OCI-LY7 (cell line): ENCODE data around the gene TAF9B. TPM values are rescaled to one million over a fixed set of nuclear protein-coding genes. Genes with fewer than 3 reads are reported as not detected.

Experiments used
- BruUV-seq: library from RNA; stranded (reverse); fragments of 400-500 nt; replicated peaks from 2 replicates; lab custom pipeline; 2021; lab: Mats Ljungman, UMichigan
- CTCF ChIA-PET: fragments of 300-600 bp; sonication (Branson Sonifier 250); formaldehyde crosslinking; loops from one replicate; lab custom pipeline; 2022; ENCODE audit warnings: antibody characterized with exemption; ENCODE audit not compliant: unreplicated experiment; lab: Charles Lee
- POLR2A ChIA-PET: fragments of 300-600 bp; sonication (Branson Sonifier 250); formaldehyde crosslinking; loops from one replicate; lab custom pipeline; 2022; ENCODE audit warnings: antibody characterized with exemption; lab: Charles Lee
- DNase-seq: peaks from one replicate; pipeline ENCODE4 v3.0.0-alpha.2; 2015; ENCODE audit warnings: low spot score
- H2AFZ ChIP-seq: fragments of 200-600 bp; sonication (generic), shearing (Covaris generic); 2 replicates; pipeline ENCODE4 v1.6.1; 2014; ENCODE audit warnings: mild to moderate bottlenecking, antibody characterized with exemption, low read length, moderate library complexity
- H3K27ac ChIP-seq: fragments of 200-600 bp; sonication (generic); 2 replicates; pipeline ENCODE4 v1.5.1; 2014; ENCODE audit warnings: mixed run types, low read depth, mild to moderate bottlenecking, moderate library complexity, low read length, inconsistent platforms; ENCODE audit not compliant: poor library complexity, severe bottlenecking
- H3K36me3 ChIP-seq: fragments of 200-600 bp; sonication (generic); 2 replicates; pipeline ENCODE4 v1.6.1; 2014; ENCODE audit warnings: mild to moderate bottlenecking, antibody characterized with exemption, low read length, moderate library complexity, mixed read lengths; ENCODE audit not compliant: insufficient read depth
- H3K4me1 ChIP-seq: fragments of 200-600 bp; sonication (generic); 2 replicates; pipeline ENCODE4 v1.5.1; 2014; ENCODE audit warnings: mild to moderate bottlenecking, low read length; ENCODE audit not compliant: insufficient read depth, poor library complexity, severe bottlenecking
- H3K4me2 ChIP-seq: fragments of 200-600 bp; sonication (generic); 2 replicates; pipeline ENCODE4 v1.6.1; 2014; ENCODE audit warnings: mild to moderate bottlenecking, low read length
- H3K4me3 ChIP-seq: fragments of 200-600 bp; sonication (generic); 2 replicates; pipeline ENCODE4 v1.5.1; 2014; ENCODE audit warnings: mild to moderate bottlenecking, low read depth, low read length; ENCODE audit not compliant: poor library complexity, severe bottlenecking
- H3K79me2 ChIP-seq: fragments of 200-600 bp; sonication (generic); 2 replicates; pipeline ENCODE4 v1.6.1; 2016; ENCODE audit warnings: low read depth, mild to moderate bottlenecking, low read length, moderate library complexity, mixed read lengths; ENCODE audit not compliant: insufficient read depth
- H3K9me2 ChIP-seq: fragments of 200-600 bp; sonication (generic); 2 replicates; pipeline ENCODE4 v1.6.1; 2016; ENCODE audit warnings: mild to moderate bottlenecking, low read length, mixed read lengths; ENCODE audit not compliant: insufficient read depth
- H3K9me3 ChIP-seq: fragments of 200-600 bp; sonication (generic); 2 replicates; pipeline ENCODE4 v1.6.1; 2014; ENCODE audit warnings: mild to moderate bottlenecking, mixed run types, low read length, mixed read lengths
- H4K20me1 ChIP-seq: fragments of 200-600 bp; sonication (generic); 2 replicates; pipeline ENCODE4 v1.6.1; 2014; ENCODE audit warnings: mild to moderate bottlenecking, antibody characterized with exemption, low read length, moderate library complexity, mixed read lengths; ENCODE audit not compliant: insufficient read depth
- EZH2phosphoT487 ChIP-seq: fragments of 200-600 bp; sonication (generic); IDR thresholded peaks from 2 replicates; pipeline ENCODE4 v1.6.1; 2018; ENCODE audit warnings: low read depth, borderline replicate concordance, mild to moderate bottlenecking, mixed run types, antibody characterized with exemption, low read length, moderate library complexity, mixed read lengths
- intact Hi-C: fragments of 100-400 bp; cut with micrococcal nuclease; formaldehyde crosslinking; loops from one replicate; pipeline ENCODE4 v1.10.0; 2022; ENCODE audit not compliant: unreplicated experiment
- total RNA-seq, 2 experiments: library from RNA; depleted of rRNA in 1 of 2; stranded (reverse); fragments of >200 nt in 1 of 2; shearing (Covaris generic) in 1 of 2; gene quantifications; 2 replicates each; pipeline ENCODE4 v1.2.3, GENCODE V29; 2014 to 2022
- TF ChIP-seq, protein P1 (sequence below): fragments of 200-600 bp; sonication (generic); conservative IDR thresholded peaks from 2 replicates; pipeline ENCODE4 v1.5.1; 2014; ENCODE audit warnings: mild to moderate bottlenecking, antibody characterized with exemption, low read length, moderate library complexity, mixed read lengths

The TAF9B gene
- total RNA-seq, 2 experiments from 2014 or later: 0.93 to 2.4 TPM

DNA sequence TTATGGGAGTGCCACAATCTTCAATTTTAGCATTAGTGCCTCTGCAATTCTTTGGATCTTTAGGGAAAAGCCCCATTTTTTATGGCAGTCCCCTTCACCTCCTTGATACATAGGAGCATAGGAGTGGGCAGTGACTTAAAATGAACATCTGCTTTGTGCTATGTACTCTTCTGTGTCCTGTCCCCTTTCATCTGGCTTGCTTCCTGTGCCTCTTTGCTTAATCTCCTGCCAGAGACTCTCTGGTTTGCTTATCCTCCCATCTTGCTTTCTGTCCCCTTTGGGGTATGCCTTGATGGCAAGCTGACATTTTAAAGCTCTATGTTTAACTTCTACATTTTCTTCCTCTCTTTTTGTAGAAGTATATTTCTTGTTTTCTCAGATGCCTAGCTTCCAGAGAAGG is 23.1 kb downstream of the TAF9B start:
- POLR2A ChIA-PET: no interaction called here
- H2AFZ ChIP-seq: no peak overlapping the region
- H3K36me3 ChIP-seq: peaks cover 100% of the 10 kb centered on the region
- H3K9me3 ChIP-seq: no peaks in the 10 kb centered on the region
- no peak for DNase-seq
- no peaks in the 10 kb centered on the region for H3K4me1 ChIP-seq
- peaks cover 28% of the 10 kb centered on the region; the same call in 1 of the 2 replicates for H3K79me2 ChIP-seq
- no peaks in the 10 kb centered on the region for H3K9me2 ChIP-seq
- no TSS peak for BruUV-seq
- H4K20me1 ChIP-seq: peaks cover 6% of the 10 kb centered on the region; the same call in 1 of the 2 replicates
- H3K4me2 ChIP-seq: no peak overlapping the region
- TF ChIP-seq, protein P1, sequence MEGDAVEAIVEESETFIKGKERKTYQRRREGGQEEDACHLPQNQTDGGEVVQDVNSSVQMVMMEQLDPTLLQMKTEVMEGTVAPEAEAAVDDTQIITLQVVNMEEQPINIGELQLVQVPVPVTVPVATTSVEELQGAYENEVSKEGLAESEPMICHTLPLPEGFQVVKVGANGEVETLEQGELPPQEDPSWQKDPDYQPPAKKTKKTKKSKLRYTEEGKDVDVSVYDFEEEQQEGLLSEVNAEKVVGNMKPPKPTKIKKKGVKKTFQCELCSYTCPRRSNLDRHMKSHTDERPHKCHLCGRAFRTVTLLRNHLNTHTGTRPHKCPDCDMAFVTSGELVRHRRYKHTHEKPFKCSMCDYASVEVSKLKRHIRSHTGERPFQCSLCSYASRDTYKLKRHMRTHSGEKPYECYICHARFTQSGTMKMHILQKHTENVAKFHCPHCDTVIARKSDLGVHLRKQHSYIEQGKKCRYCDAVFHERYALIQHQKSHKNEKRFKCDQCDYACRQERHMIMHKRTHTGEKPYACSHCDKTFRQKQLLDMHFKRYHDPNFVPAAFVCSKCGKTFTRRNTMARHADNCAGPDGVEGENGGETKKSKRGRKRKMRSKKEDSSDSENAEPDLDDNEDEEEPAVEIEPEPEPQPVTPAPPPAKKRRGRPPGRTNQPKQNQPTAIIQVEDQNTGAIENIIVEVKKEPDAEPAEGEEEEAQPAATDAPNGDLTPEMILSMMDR: no peak
- TF ChIP-seq EZH2phosphoT487: no peak
- H3K4me3 ChIP-seq: no peak overlapping the region
- CTCF ChIA-PET: no interaction called here
- H3K27ac ChIP-seq: no peak overlapping the region
- intact Hi-C loops: no loop called here

DNA sequence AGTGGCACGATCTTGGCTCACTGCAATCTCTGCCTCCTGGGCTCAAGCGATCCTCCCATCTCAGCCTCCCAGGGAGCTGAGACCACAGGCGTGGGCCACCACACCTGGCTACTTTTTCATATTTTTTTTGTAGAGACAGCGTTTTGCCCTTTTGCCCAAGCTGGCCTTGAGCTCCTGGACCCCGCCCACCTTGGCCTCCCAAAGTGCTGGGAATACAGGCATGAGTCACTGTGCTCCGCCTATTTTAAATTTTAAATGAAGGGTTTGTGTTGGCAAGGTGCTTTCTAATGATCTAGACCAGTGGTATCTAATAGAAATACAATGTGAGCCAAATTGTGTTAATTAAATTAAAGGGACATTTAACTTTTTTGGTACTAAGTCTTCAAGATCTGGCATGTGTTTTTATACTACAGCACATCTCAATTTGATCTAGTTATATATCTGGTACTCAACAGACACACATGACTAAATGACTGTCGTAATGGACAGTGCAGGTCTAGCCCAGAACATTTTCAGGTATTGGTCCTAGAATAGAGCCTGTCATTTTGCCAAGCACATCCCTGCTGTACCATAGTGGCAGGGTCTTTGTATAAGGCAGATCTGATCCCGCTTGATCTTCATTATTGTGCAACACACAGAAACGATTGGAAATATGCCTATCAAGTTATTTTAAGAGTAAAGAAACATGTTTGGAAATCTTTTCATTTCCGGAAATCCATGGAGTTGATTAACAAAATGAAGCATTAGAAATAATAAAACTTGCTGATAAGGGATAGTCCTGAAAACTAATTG is 28.1 kb downstream of the TAF9B start:
- POLR2A ChIA-PET: interaction anchor here (0.6 kb wide), 1 partner anchor 14 kb away, joined by 3 read pairs; no protein-coding TSS in a partner anchor
- CTCF ChIA-PET: no interaction called here
- H3K4me3 ChIP-seq: no peak overlapping the region
- no peak overlapping the region for H3K27ac ChIP-seq
- TF ChIP-seq, protein P1: no peak
- no peak for TF ChIP-seq EZH2phosphoT487
- no peaks in the 10 kb centered on the region for H3K9me2 ChIP-seq
- DNase-seq: no peak
- H4K20me1 ChIP-seq: peaks cover 40% of the 10 kb centered on the region
- intact Hi-C loops: no loop called here
- H3K9me3 ChIP-seq: no peaks in the 10 kb centered on the region
- peaks cover 30% of the 10 kb centered on the region for H3K4me1 ChIP-seq
- no peak overlapping the region for H2AFZ ChIP-seq
- H3K36me3 ChIP-seq: peaks cover 98% of the 10 kb centered on the region
- H3K4me2 ChIP-seq: no peak overlapping the region
- no TSS peak for BruUV-seq
- peaks cover 66% of the 10 kb centered on the region for H3K79me2 ChIP-seq

DNA sequence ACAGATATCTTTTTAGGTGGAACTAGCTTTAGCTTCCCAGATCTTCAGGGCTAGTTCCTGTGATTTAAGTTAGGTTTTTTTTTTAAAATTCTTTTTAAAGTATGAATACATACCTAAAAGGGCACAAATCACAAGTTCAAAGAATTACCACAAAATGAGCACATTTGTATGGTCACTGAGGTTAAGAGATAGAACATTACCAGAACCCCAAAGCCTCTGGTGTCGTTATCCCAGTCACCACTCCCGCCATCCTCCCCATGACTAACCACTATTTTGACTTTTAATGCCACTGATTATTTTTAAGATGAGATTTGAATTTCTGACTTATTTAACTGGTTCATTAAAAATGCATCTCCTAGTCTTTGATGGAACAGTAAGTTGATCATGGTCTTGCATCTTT is 30.0 kb downstream of the TAF9B start:
- CTCF ChIA-PET: no interaction called here
- no peaks in the 10 kb centered on the region for H3K9me2 ChIP-seq
- H3K4me1 ChIP-seq: peaks cover 40% of the 10 kb centered on the region
- H3K4me2 ChIP-seq: no peak overlapping the region
- no peaks in the 10 kb centered on the region for H3K9me3 ChIP-seq
- POLR2A ChIA-PET: interaction anchor here (1.0 kb wide), 1 partner anchor 30 kb away, joined by 3 read pairs; the partner anchor contains the start of gene TAF9B
- no peak overlapping the region for H3K27ac ChIP-seq
- peaks cover 55% of the 10 kb centered on the region for H4K20me1 ChIP-seq
- peaks cover 95% of the 10 kb centered on the region for H3K36me3 ChIP-seq
- TF ChIP-seq EZH2phosphoT487: no peak
- TF ChIP-seq, protein P1: no peak
- H3K4me3 ChIP-seq: no peak overlapping the region
- BruUV-seq: no TSS peak
- intact Hi-C loops: loop anchor here (10.0 kb wide), 2 partner anchors 215 to 1035 kb away; partner anchors contain the start of genes CYSLTR1 and GPR174
- H2AFZ ChIP-seq: no peak overlapping the region
- no peak for DNase-seq
- H3K79me2 ChIP-seq: peaks cover 85% of the 10 kb centered on the region
